H9 (cell line): Measurements from ENCODE around the gene SLC49A4. TPM values are rescaled to one million over a fixed set of nuclear protein-coding genes. Genes with fewer than 3 reads are reported as not detected.

Experiments used
- DNase-seq: peaks from one replicate; pipeline ENCODE4 v3.0.0-alpha.2; 2017
- H2AFZ ChIP-seq: one replicate; pipeline ENCODE4 v1.6.1; 2013; ENCODE audit warnings: mild to moderate bottlenecking, low read length, control low read depth, moderate library complexity
- H2AK5ac ChIP-seq: 2 replicates; pipeline ENCODE4 v1.6.1; 2013; ENCODE audit warnings: low read length, control low read depth, mixed read lengths; ENCODE audit not compliant: insufficient read length
- H2BK120ac ChIP-seq: one replicate; pipeline ENCODE4 v1.6.1; 2013; ENCODE audit warnings: low read depth, mild to moderate bottlenecking, low read length, control low read depth, inconsistent platforms; ENCODE audit not compliant: poor library complexity, severe bottlenecking
- H2BK12ac ChIP-seq: 2 replicates; pipeline ENCODE4 v1.6.1; 2013; ENCODE audit warnings: low read length, control low read depth, mixed read lengths, low read depth; ENCODE audit not compliant: insufficient read length
- H2BK15ac ChIP-seq: 2 replicates; pipeline ENCODE4 v1.6.1; 2013; ENCODE audit warnings: low read depth, low read length, control low read depth
- H2BK20ac ChIP-seq: one replicate; pipeline ENCODE4 v1.6.1; 2013; ENCODE audit warnings: low read depth, mild to moderate bottlenecking, low read length, control low read depth, inconsistent platforms; ENCODE audit not compliant: poor library complexity, severe bottlenecking
- H2BK5ac ChIP-seq: 2 replicates; pipeline ENCODE4 v1.6.1; 2013; ENCODE audit warnings: low read length, control low read depth, mixed read lengths; ENCODE audit not compliant: insufficient read length
- H3K14ac ChIP-seq: 2 replicates; pipeline ENCODE4 v1.6.1; 2013; ENCODE audit warnings: low read length, control low read depth; ENCODE audit not compliant: insufficient read depth
- H3K18ac ChIP-seq: 2 replicates; pipeline ENCODE4 v1.6.1; 2013; ENCODE audit warnings: low read depth, mild to moderate bottlenecking, mixed read lengths, low read length, control low read depth; ENCODE audit not compliant: insufficient read length
- H3K23ac ChIP-seq: 2 replicates; pipeline ENCODE4 v1.6.1; 2013; ENCODE audit warnings: low read length, control low read depth, mixed read lengths, low read depth; ENCODE audit not compliant: insufficient read length
- H3K23me2 ChIP-seq: 2 replicates; pipeline ENCODE4 v1.6.1; 2013; ENCODE audit warnings: low read depth, mild to moderate bottlenecking, mixed read lengths, low read length, control low read depth; ENCODE audit not compliant: insufficient read length, poor library complexity, severe bottlenecking
- H3K27ac ChIP-seq: 2 replicates; pipeline ENCODE4 v1.5.1; 2013; ENCODE audit warnings: low read length, control low read depth, mixed read lengths, low read depth; ENCODE audit not compliant: insufficient read length
- H3K27me3 ChIP-seq: 2 replicates; pipeline ENCODE4 v1.6.1; 2013; ENCODE audit warnings: low read length, control low read depth, inconsistent platforms; ENCODE audit not compliant: insufficient read depth
- H3K4ac ChIP-seq: 2 replicates; pipeline ENCODE4 v1.6.1; 2013; ENCODE audit warnings: low read depth, mild to moderate bottlenecking, control low read depth, inconsistent platforms, low read length, moderate library complexity
- H3K4me1 ChIP-seq: 2 replicates; pipeline ENCODE4 v1.6.1; 2013; ENCODE audit warnings: low read length, control low read depth, inconsistent platforms; ENCODE audit not compliant: insufficient read depth
- H3K4me2 ChIP-seq: 2 replicates; pipeline ENCODE4 v1.6.1; 2013; ENCODE audit warnings: low read length, control low read depth, mixed read lengths; ENCODE audit not compliant: insufficient read length, insufficient read depth
- H3K56ac ChIP-seq: 2 replicates; pipeline ENCODE4 v1.6.1; 2013; ENCODE audit warnings: low read depth, mild to moderate bottlenecking, mixed read lengths, low read length, control low read depth; ENCODE audit not compliant: insufficient read length
- H3K79me1 ChIP-seq: 2 replicates; pipeline ENCODE4 v1.6.1; 2013; ENCODE audit warnings: low read depth, mild to moderate bottlenecking, moderate library complexity, low read length, control low read depth, inconsistent platforms; ENCODE audit not compliant: insufficient read depth, poor library complexity, severe bottlenecking
- H3K79me2 ChIP-seq: 2 replicates; pipeline ENCODE4 v1.6.1; 2013; ENCODE audit warnings: low read length, control low read depth, inconsistent platforms; ENCODE audit not compliant: insufficient read depth
- H3K9ac ChIP-seq: 2 replicates; pipeline ENCODE4 v1.6.1; 2013; ENCODE audit warnings: low read length, control low read depth, mixed read lengths; ENCODE audit not compliant: insufficient read length; ENCODE audit errors: extremely low read depth
- H3K9me3 ChIP-seq: one replicate; pipeline ENCODE4 v1.6.1; 2013; ENCODE audit warnings: low read depth, low read length, inconsistent platforms; ENCODE audit not compliant: control insufficient read depth
- H3T11ph ChIP-seq: one replicate; pipeline ENCODE4 v1.6.1; 2013; ENCODE audit warnings: mild to moderate bottlenecking, low read length, control low read depth, inconsistent platforms
- H4K20me1 ChIP-seq: one replicate; pipeline ENCODE4 v1.6.1; 2013; ENCODE audit not compliant: control insufficient read depth, insufficient read length, insufficient read depth
- H4K5ac ChIP-seq: 2 replicates; pipeline ENCODE4 v1.6.1; 2013; ENCODE audit warnings: low read depth, mild to moderate bottlenecking, mixed read lengths, low read length, control low read depth; ENCODE audit not compliant: insufficient read length
- H4K8ac ChIP-seq: replicated peaks from 2 replicates; pipeline ENCODE4 v1.6.1; 2013; ENCODE audit warnings: low read length, control low read depth, mixed read lengths, low read depth; ENCODE audit not compliant: insufficient read length
- H4K91ac ChIP-seq: 2 replicates; pipeline ENCODE4 v1.6.1; 2013; ENCODE audit warnings: low read depth, mild to moderate bottlenecking, moderate library complexity, mixed read lengths, low read length, control low read depth; ENCODE audit not compliant: insufficient read length
- H3K27ac Mint-ChIP-seq, 3 experiments: 2 replicates in 2 of 3; 3 replicates in 1 of 3; pipeline ENCODE4 v1.8.0; 2020 to 2021; ENCODE audit warnings: mixed read lengths in 3 of 3, mild to moderate bottlenecking in 1 of 3, moderate library complexity in 1 of 3
- H3K27me3 Mint-ChIP-seq: 2 replicates; pipeline ENCODE4 v1.8.0; 2021; ENCODE audit warnings: low read depth, mild to moderate bottlenecking, moderate library complexity, mixed read lengths
- H3K36me3 Mint-ChIP-seq, 3 experiments: 2 replicates in 2 of 3; 3 replicates in 1 of 3; pipeline ENCODE4 v1.8.0; 2020 to 2021; ENCODE audit warnings: low read depth in 3 of 3, mixed read lengths in 3 of 3; ENCODE audit not compliant: insufficient read depth in 1 of 3
- H3K4me1 Mint-ChIP-seq, 2 experiments: 2 replicates each; pipeline ENCODE4 v1.8.0; 2020; ENCODE audit warnings: mixed read lengths in 2 of 2
- H3K4me3 Mint-ChIP-seq, 2 experiments: 2 replicates in 1 of 2; 3 replicates in 1 of 2; pipeline ENCODE4 v1.8.0; 2020 to 2021; ENCODE audit warnings: mild to moderate bottlenecking in 2 of 2, mixed read lengths in 2 of 2, moderate library complexity in 1 of 2
- H3K9me3 Mint-ChIP-seq, 2 experiments: 2 replicates in 1 of 2; 3 replicates in 1 of 2; pipeline ENCODE4 v1.8.0; 2020; ENCODE audit warnings: mild to moderate bottlenecking in 2 of 2, mixed read lengths in 2 of 2, moderate library complexity in 1 of 2
- CTCF ChIP-seq: fragments of 200-600 bp; sonication (generic); conservative IDR thresholded peaks from 3 replicates; pipeline ENCODE4 v1.8.0; 2021; ENCODE audit warnings: antibody characterized with exemption, mild to moderate bottlenecking
- WGBS: extraction: QIAGEN DNeasy Blood & Tissue Kit; methylation state at CpG from one replicate; pipeline ENCODE4 v1.1.7; 2013; ENCODE audit warnings: missing lambda C conversion rate, low lambda C conversion rate, mixed read lengths; ENCODE audit not compliant: insufficient read length; ENCODE audit errors: extremely low coverage; 5-methylcytosine and 5-hydroxymethylcytosine counted together
- total RNA-seq: library from RNA; stranded (reverse); gene quantifications from 2 replicates; pipeline ENCODE4 v1.2.1, GENCODE V29; 2021

Gene SLC49A4
- total RNA-seq, 1 experiment from 2014 or later, result 10.7 TPM

- H4K91ac ChIP-seq, result no peak overlapping the region
- H4K8ac ChIP-seq, result no peak overlapping the region
- WGBS, result no CpG with 5 or more reads among the region's 76 CpGs
- TF ChIP-seq CTCF, result no peak
- no peak overlapping the region for H3K4me2 ChIP-seq
- H2BK15ac ChIP-seq, result no peak overlapping the region
- no peaks in the 10 kb centered on the region for H3K27me3 ChIP-seq
- Mint-ChIP-seq H3K4me3 (no peak overlapping the region), H3K27me3 (peaks cover 7% of the 10 kb centered on the region), H3K27ac (peak overlapping the region in 1 of 3 experiments; percentile 11; a peak in 1 of 7 replicates), H3K9me3 (no peaks in the 10 kb centered on the region), H3K4me1 (no peaks in the 10 kb centered on the region), H3K36me3 (peaks cover 2 to 13% (median 3%) of the 10 kb centered on the region in 3 experiments; a peak in 4 of 7 replicates)
- no peak overlapping the region for H3K27ac ChIP-seq
- H4K5ac ChIP-seq, result no peak overlapping the region
- no peaks in the 10 kb centered on the region for H3K4me1 ChIP-seq
- no peak overlapping the region for H3T11ph ChIP-seq
- peak; percentile 48 for DNase-seq
- no peak overlapping the region for H2BK5ac ChIP-seq
- no peaks in the 10 kb centered on the region for H3K79me1 ChIP-seq
- no peaks in the 10 kb centered on the region for H4K20me1 ChIP-seq
- H3K56ac ChIP-seq, result no peak overlapping the region
- H3K79me2 ChIP-seq, result no peaks in the 10 kb centered on the region
- no peak overlapping the region for H3K23ac ChIP-seq
- H2BK12ac ChIP-seq, result no peak overlapping the region
- H2BK120ac ChIP-seq, result no peak overlapping the region
- H3K4ac ChIP-seq, result no peak overlapping the region
- no peak overlapping the region for H2AFZ ChIP-seq
- no peak overlapping the region for H3K18ac ChIP-seq
- no peak overlapping the region for H2AK5ac ChIP-seq
- H3K23me2 ChIP-seq, result no peaks in the 10 kb centered on the region
- H3K9ac ChIP-seq, result no peak overlapping the region
- no peaks in the 10 kb centered on the region for H3K9me3 ChIP-seq
- no peak overlapping the region for H2BK20ac ChIP-seq
- H3K14ac ChIP-seq, result no peak overlapping the region
These were observed 118.1 kb downstream of the SLC49A4 start for GRCh38 chr3:122912772-122913538.
